ENCODE data around the gene UQCC2. TPM values are rescaled to one million over a fixed set of nuclear protein-coding genes. Genes with fewer than 3 reads are reported as not detected.

The UQCC2 gene
- total and polyA plus RNA-seq, 2 experiments from 2014 or later, result 31.7 to 138 TPM

DNA sequence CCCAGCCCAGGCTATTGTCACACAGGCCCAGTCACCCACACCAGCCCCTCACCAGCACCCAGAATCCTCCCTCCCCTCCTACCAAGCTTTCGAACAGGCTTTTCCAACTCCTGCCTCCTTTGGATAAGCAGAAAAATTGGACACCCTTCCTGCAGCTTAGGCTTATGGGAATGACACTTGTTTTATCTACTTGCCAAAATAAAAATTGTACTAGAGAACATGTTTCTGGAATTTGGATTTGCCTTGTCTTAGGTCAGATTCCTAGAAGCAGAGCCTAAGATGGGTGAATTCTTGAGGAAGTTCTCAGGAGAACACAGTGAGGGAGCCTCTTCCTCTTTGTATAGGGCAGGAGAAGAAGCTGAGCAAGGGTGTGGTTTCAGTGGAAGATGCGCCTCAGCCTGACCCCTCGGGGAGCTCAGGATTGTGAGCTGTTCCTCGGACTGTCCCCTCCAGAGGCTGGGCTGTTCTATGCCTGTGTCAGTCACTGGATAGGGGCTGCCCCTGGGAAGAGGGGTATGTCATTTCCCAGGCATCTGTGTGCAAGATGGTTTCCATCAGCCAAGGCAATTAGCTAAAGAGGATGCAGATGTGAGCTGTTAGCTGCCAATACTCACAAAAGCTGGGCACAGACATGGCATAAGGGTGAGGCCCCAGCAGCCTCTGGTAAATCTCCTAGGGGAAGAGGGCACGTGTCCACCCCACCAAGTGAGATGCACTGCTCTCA lies 56.5 kb downstream of the UQCC2 start:
- Histone ChIP-seq H3K27me3 (replicated peaks; ENCODE audit: insufficient read depth) (no peaks in the 10 kb centered on the region), H4K20me1 (ENCODE audit: insufficient read depth) (no peaks in the 10 kb centered on the region), H3K9me2 (ENCODE audit: insufficient read depth) (no peaks in the 10 kb centered on the region), H3K27ac (no peak overlapping the region), H3K9me3 (ENCODE audit: low read depth) (no peaks in the 10 kb centered on the region), H3K4me1 (ENCODE audit: insufficient read depth) (no peaks in the 10 kb centered on the region), H3K9ac (no peak overlapping the region), H3K4me2 (ENCODE audit: unreplicated experiment) (no peak overlapping the region), H3K4me3 (no peak overlapping the region), H2AFZ (no peak overlapping the region), H3K79me2 (ENCODE audit: insufficient read depth) (no peaks in the 10 kb centered on the region), H3K36me3 (ENCODE audit: low read depth) (no peaks in the 10 kb centered on the region), H3F3A (ENCODE audit: insufficient read depth) (no peaks in the 10 kb centered on the region; the same call in 1 of the 2 replicates)
- in situ Hi-C loops (cut with MboI), result no loop called here
- TF ChIP-seq EZH2phosphoT487 (IDR thresholded peaks at IDR 0.05; ENCODE audit: insufficient read depth, low read depth), result no peak
- no peak for TF ChIP-seq EZH2 (IDR thresholded peaks at IDR 0.05; ENCODE audit: insufficient read depth, poor library complexity, severe bottlenecking)
- DNase-seq, result peak; percentile 44
- 22% methylated on average over 5 of the region's 5 CpGs for WGBS, 2 experiments (ENCODE audit: low coverage in 1 of 2, low lambda C conversion rate in 2 of 2, missing lambda C conversion rate in 2 of 2)

GRCh38 chr6:33652002-33652401 lies 59.5 kb downstream of the UQCC2 start:
- H3K4me1 ChIP-seq (ENCODE audit: insufficient read depth), result no peaks in the 10 kb centered on the region
- no peaks in the 10 kb centered on the region; the same call in 1 of the 2 replicates for H3F3A ChIP-seq (ENCODE audit: insufficient read depth)
- no peak overlapping the region for H3K4me3 ChIP-seq
- H3K4me2 ChIP-seq (ENCODE audit: unreplicated experiment), result no peak overlapping the region
- H2AFZ ChIP-seq, result no peak overlapping the region
- no peaks in the 10 kb centered on the region for H3K79me2 ChIP-seq (ENCODE audit: insufficient read depth)
- no peak for TF ChIP-seq EZH2phosphoT487 (IDR thresholded peaks at IDR 0.05; ENCODE audit: insufficient read depth, low read depth)
- TF ChIP-seq EZH2 (IDR thresholded peaks at IDR 0.05; ENCODE audit: insufficient read depth, poor library complexity, severe bottlenecking), result no peak
- no peaks in the 10 kb centered on the region for H3K27me3 ChIP-seq (replicated peaks; ENCODE audit: insufficient read depth)
- H4K20me1 ChIP-seq (ENCODE audit: insufficient read depth), result no peaks in the 10 kb centered on the region
- H3K9ac ChIP-seq, result no peak overlapping the region
- no peak for DNase-seq
- H3K36me3 ChIP-seq (ENCODE audit: low read depth), result no peaks in the 10 kb centered on the region
- in situ Hi-C loops (cut with MboI), result no loop called here
- 84 to 93% methylated on average over 5 of the region's 5 CpGs for WGBS, 2 experiments (ENCODE audit: low coverage in 1 of 2, low lambda C conversion rate in 2 of 2, missing lambda C conversion rate in 2 of 2)
- no peaks in the 10 kb centered on the region for H3K9me3 ChIP-seq (ENCODE audit: low read depth)
- no peaks in the 10 kb centered on the region for H3K9me2 ChIP-seq (ENCODE audit: insufficient read depth)
- H3K27ac ChIP-seq, result no peak overlapping the region

DNA sequence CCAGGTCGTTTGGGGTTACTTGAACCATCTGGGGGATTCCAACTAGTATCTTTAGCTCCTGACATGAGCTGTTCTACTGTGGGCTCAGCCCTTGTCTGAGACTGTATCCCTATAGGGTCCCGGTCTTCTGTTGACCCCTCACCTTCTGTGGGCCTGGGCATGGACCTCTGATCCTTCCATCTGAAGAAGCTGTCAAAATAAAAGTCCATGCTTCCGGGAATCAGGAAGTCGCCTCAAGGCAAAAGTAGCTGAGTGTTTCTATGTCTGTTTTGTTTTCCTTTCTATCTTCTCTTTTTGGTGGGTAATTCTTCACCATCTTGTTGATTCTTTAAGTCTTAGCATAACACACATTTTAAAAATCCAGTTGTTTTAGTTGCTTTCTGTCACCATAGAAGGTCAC lies 60.1 kb downstream of the UQCC2 start:
- H3K79me2 ChIP-seq (ENCODE audit: insufficient read depth), result no peaks in the 10 kb centered on the region
- 86 to 87% methylated on average over 4 of the region's 4 CpGs for WGBS, 2 experiments (ENCODE audit: low coverage in 1 of 2, low lambda C conversion rate in 2 of 2, missing lambda C conversion rate in 2 of 2)
- DNase-seq, result no peak
- H3K36me3 ChIP-seq (ENCODE audit: low read depth), result no peaks in the 10 kb centered on the region
- H3K9me3 ChIP-seq (ENCODE audit: low read depth), result no peaks in the 10 kb centered on the region
- H3K27ac ChIP-seq, result no peak overlapping the region
- H3K4me3 ChIP-seq, result no peak overlapping the region
- in situ Hi-C loops (cut with MboI), result no loop called here
- TF ChIP-seq EZH2phosphoT487 (IDR thresholded peaks at IDR 0.05; ENCODE audit: insufficient read depth, low read depth) (no peak), EZH2 (IDR thresholded peaks at IDR 0.05; ENCODE audit: insufficient read depth, poor library complexity, severe bottlenecking) (no peak)
- H3K4me1 ChIP-seq (ENCODE audit: insufficient read depth), result no peaks in the 10 kb centered on the region
- no peaks in the 10 kb centered on the region for H3K27me3 ChIP-seq (replicated peaks; ENCODE audit: insufficient read depth)
- H3F3A ChIP-seq (ENCODE audit: insufficient read depth), result no peaks in the 10 kb centered on the region; the same call in 1 of the 2 replicates
- H2AFZ ChIP-seq, result no peak overlapping the region
- no peak overlapping the region for H3K4me2 ChIP-seq (ENCODE audit: unreplicated experiment)
- H3K9ac ChIP-seq, result no peak overlapping the region
- H3K9me2 ChIP-seq (ENCODE audit: insufficient read depth), result no peaks in the 10 kb centered on the region
- no peaks in the 10 kb centered on the region for H4K20me1 ChIP-seq (ENCODE audit: insufficient read depth)

MicroRNA genes within 50 kb of the gene (microRNA counts, 767-probe panel; counts per million panel counts)
- 447 counts per million, percentile 86 among the panel's probes with 10 or more counts for microRNA hsa-miR-3934

Small RNAs within 50 kb of the gene (microRNA-seq; reads per million reads assigned to microRNA genes)
- 3.1 reads per million for gene MIR3934 (ENCODE audit: borderline number of aligned reads)

Small RNAs within 50 kb of the gene (small RNA-seq; reads per million reads assigned to genes)
- not detected for gene MIR3934 (ENCODE audit: low read depth, low replicate concordance)

Other genes starting within 250 kb of the UQCC2 start
- 18.8 and 22.5 TPM in 2 replicates for gene BAK1, start 131.4 kb downstream of the UQCC2 start, total RNA-seq (2014; rRNA removed; shearing (Covaris generic))
- gene BAK1, start 131.4 kb downstream of the UQCC2 start, polyA plus RNA-seq (2016; fragmentation: Nextera tagmentation; extraction: Ambion mirVana), result 30.7 and 37.1 TPM in 2 replicates
- 10.4 and 14.3 TPM in 2 replicates for gene ITPR3, start 90.4 kb downstream of the UQCC2 start, total RNA-seq (2014; rRNA removed; shearing (Covaris generic))
- 4.8 and 4.9 TPM in 2 replicates for gene ITPR3, start 90.4 kb downstream of the UQCC2 start, polyA plus RNA-seq (2016; fragmentation: Nextera tagmentation; extraction: Ambion mirVana)
- not detected in 2 replicates for gene IP6K3, start 35.2 kb upstream of the UQCC2 start, total RNA-seq (2014; rRNA removed; shearing (Covaris generic))
- 0.08 TPM in 1 of 2 replicates, not detected in the other for gene IP6K3, start 35.2 kb upstream of the UQCC2 start, polyA plus RNA-seq (2016; fragmentation: Nextera tagmentation; extraction: Ambion mirVana)
- gene LEMD2, start 77.4 kb upstream of the UQCC2 start, total RNA-seq (2014; rRNA removed; shearing (Covaris generic)), result 67.5 and 79.0 TPM in 2 replicates
- gene LEMD2, start 77.4 kb upstream of the UQCC2 start, polyA plus RNA-seq (2016; fragmentation: Nextera tagmentation; extraction: Ambion mirVana), result 20.1 and 21.5 TPM in 2 replicates
- not detected in 2 replicates for gene MLN, start 92.3 kb upstream of the UQCC2 start, total RNA-seq (2014; rRNA removed; shearing (Covaris generic))
- gene MLN, start 92.3 kb upstream of the UQCC2 start, polyA plus RNA-seq (2016; fragmentation: Nextera tagmentation; extraction: Ambion mirVana), result not detected in 2 replicates

Data from GM23248 (cell line).